Mucosa of rectum (tissue), 2 donors: ENCODE measurements around the gene COBL.

Experiments used
- H3K27ac ChIP-seq, 2 donors: one replicate each; pipeline ENCODE4 v1.7.0; 2013; ENCODE audit warnings: inconsistent platforms in 2 of 2, low read depth in 2 of 2, low read length in 2 of 2
- H3K27me3 ChIP-seq, 2 donors: one replicate each; pipeline ENCODE4 v1.7.0; 2013; ENCODE audit warnings: low read length in 2 of 2; ENCODE audit not compliant: control insufficient read depth in 2 of 2, insufficient read depth in 2 of 2
- H3K36me3 ChIP-seq, 2 donors: one replicate each; pipeline ENCODE4 v1.7.0; 2013; ENCODE audit warnings: low read length in 2 of 2; ENCODE audit not compliant: control insufficient read depth in 2 of 2, insufficient read depth in 2 of 2
- H3K4me1 ChIP-seq, 2 donors: one replicate each; pipeline ENCODE4 v1.7.0; 2013; ENCODE audit warnings: low read length in 2 of 2, mild to moderate bottlenecking in 1 of 2; ENCODE audit not compliant: control insufficient read depth in 2 of 2, insufficient read depth in 2 of 2
- H3K4me3 ChIP-seq, 2 donors: one replicate each; pipeline ENCODE4 v1.7.0; 2013; ENCODE audit warnings: low read length in 2 of 2
- H3K9ac ChIP-seq, 2 donors: one replicate each; pipeline ENCODE4 v1.7.0; 2013; ENCODE audit warnings: low read length in 2 of 2, low read depth in 1 of 2, mild to moderate bottlenecking in 1 of 2
- H3K9me3 ChIP-seq, 2 donors: one replicate each; pipeline ENCODE4 v1.7.0; 2013; ENCODE audit warnings: low read length in 2 of 2; ENCODE audit not compliant: control insufficient read depth in 2 of 2
- donor health status: healthy.
- donor health status: Normal muscosa, but diverticular disease.

COBL gene

GRCh38 chr7:51244885-51245284 lies 71.7 kb downstream of the COBL start:
- Histone ChIP-seq H3K9ac (no peak overlapping the region), H3K4me3 (no peak overlapping the region), H3K27ac (no peak overlapping the region), H3K36me3 (no peaks in the 10 kb centered on the region), H3K4me1 (peaks cover 0 to 7% of the 10 kb centered on the region in 2 donors), H3K9me3 (no peaks in the 10 kb centered on the region), H3K27me3 (no peaks in the 10 kb centered on the region)

GRCh38 chr7:51244053-51244452 lies 72.6 kb downstream of the COBL start:
- Histone ChIP-seq H3K9ac (no peak overlapping the region), H3K9me3 (no peaks in the 10 kb centered on the region), H3K4me1 (peaks cover 0 to under 1% of the 10 kb centered on the region in 2 donors), H3K27me3 (no peaks in the 10 kb centered on the region), H3K4me3 (no peak overlapping the region), H3K27ac (no peak overlapping the region), H3K36me3 (no peaks in the 10 kb centered on the region)

GRCh38 chr7:51243631-51244030 lies 73.0 kb downstream of the COBL start:
- Histone ChIP-seq H3K27ac (no peak overlapping the region), H3K36me3 (no peaks in the 10 kb centered on the region), H3K4me1 (no peaks in the 10 kb centered on the region), H3K4me3 (no peak overlapping the region), H3K9ac (no peak overlapping the region), H3K27me3 (no peaks in the 10 kb centered on the region), H3K9me3 (no peaks in the 10 kb centered on the region)

GRCh38 chr7:51242881-51243518 lies 73.6 kb downstream of the COBL start:
- no peak overlapping the region for H3K9ac ChIP-seq
- H3K27me3 ChIP-seq, result no peaks in the 10 kb centered on the region
- H3K27ac ChIP-seq, result no peak overlapping the region
- H3K4me1 ChIP-seq, result no peaks in the 10 kb centered on the region
- no peak overlapping the region for H3K4me3 ChIP-seq
- no peaks in the 10 kb centered on the region for H3K36me3 ChIP-seq
- H3K9me3 ChIP-seq, result no peaks in the 10 kb centered on the region

- Histone ChIP-seq H3K36me3 (no peaks in the 10 kb centered on the region), H3K9me3 (no peaks in the 10 kb centered on the region), H3K27me3 (no peaks in the 10 kb centered on the region), H3K9ac (no peak overlapping the region), H3K4me3 (no peak overlapping the region), H3K4me1 (no peaks in the 10 kb centered on the region), H3K27ac (no peak overlapping the region)
Measured at GRCh38 chr7:51242007-51242691, 74.5 kb downstream of the COBL start.

- Histone ChIP-seq H3K27ac (no peak overlapping the region), H3K9ac (no peak overlapping the region), H3K4me3 (no peak overlapping the region), H3K9me3 (no peaks in the 10 kb centered on the region), H3K27me3 (no peaks in the 10 kb centered on the region), H3K4me1 (no peaks in the 10 kb centered on the region), H3K36me3 (no peaks in the 10 kb centered on the region)
Measured at GRCh38 chr7:51240868-51241267, 75.7 kb downstream of the COBL start.

- Histone ChIP-seq H3K9me3 (no peaks in the 10 kb centered on the region), H3K4me3 (no peak overlapping the region), H3K27ac (no peak overlapping the region), H3K36me3 (no peaks in the 10 kb centered on the region), H3K9ac (no peak overlapping the region), H3K27me3 (no peaks in the 10 kb centered on the region), H3K4me1 (no peaks in the 10 kb centered on the region)
Measured at GRCh38 chr7:51239691-51240090, 76.9 kb downstream of the COBL start.

- Histone ChIP-seq H3K4me1 (no peaks in the 10 kb centered on the region), H3K4me3 (no peak overlapping the region), H3K27me3 (no peaks in the 10 kb centered on the region), H3K9me3 (no peaks in the 10 kb centered on the region), H3K27ac (no peak overlapping the region), H3K9ac (no peak overlapping the region), H3K36me3 (no peaks in the 10 kb centered on the region)
Measured at GRCh38 chr7:51238981-51239495, 77.6 kb downstream of the COBL start.

- H3K4me1 ChIP-seq, result no peaks in the 10 kb centered on the region
Measured at GRCh38 chr7:51237446-51238133, 79.0 kb downstream of the COBL start.

GRCh38 chr7:51236470-51237132 lies 80.0 kb downstream of the COBL start:
- H3K4me3 ChIP-seq, result no peak overlapping the region
- no peaks in the 10 kb centered on the region for H3K36me3 ChIP-seq
- no peaks in the 10 kb centered on the region for H3K27me3 ChIP-seq
- no peak overlapping the region for H3K27ac ChIP-seq
- H3K9ac ChIP-seq, result no peak overlapping the region
- no peaks in the 10 kb centered on the region for H3K9me3 ChIP-seq
- H3K4me1 ChIP-seq, result no peaks in the 10 kb centered on the region

More at GRCh38 chr7:51237446-51238133, 79.0 kb downstream of the COBL start:
- no peaks in the 10 kb centered on the region for H3K27me3 ChIP-seq
- no peak overlapping the region for H3K4me3 ChIP-seq
- H3K9ac ChIP-seq, result no peak overlapping the region
- H3K27ac ChIP-seq, result peak overlapping the region in 1 of 2 donors; percentile 36
- no peaks in the 10 kb centered on the region for H3K9me3 ChIP-seq
- no peaks in the 10 kb centered on the region for H3K36me3 ChIP-seq
